NT2/D1 (cell line): ENCODE measurements around the gene GLT8D1.
"Not testable (repeated sequence)": the region's sequence is repeated elsewhere in the genome, so short reads cannot be mapped to it uniquely, and the experiment has no call there.

Experiments used
- SUZ12 ChIP-seq: IDR thresholded peaks from 2 replicates; pipeline ENCODE4 v1.6.1; 2011; ENCODE audit not compliant: insufficient read length, insufficient read depth; ENCODE audit errors: extremely low read depth
- ZNF274 ChIP-seq: IDR thresholded peaks from 2 replicates; pipeline ENCODE4 v1.6.1; 2011; ENCODE audit warnings: mild to moderate bottlenecking, low read depth, low read length

DNA sequence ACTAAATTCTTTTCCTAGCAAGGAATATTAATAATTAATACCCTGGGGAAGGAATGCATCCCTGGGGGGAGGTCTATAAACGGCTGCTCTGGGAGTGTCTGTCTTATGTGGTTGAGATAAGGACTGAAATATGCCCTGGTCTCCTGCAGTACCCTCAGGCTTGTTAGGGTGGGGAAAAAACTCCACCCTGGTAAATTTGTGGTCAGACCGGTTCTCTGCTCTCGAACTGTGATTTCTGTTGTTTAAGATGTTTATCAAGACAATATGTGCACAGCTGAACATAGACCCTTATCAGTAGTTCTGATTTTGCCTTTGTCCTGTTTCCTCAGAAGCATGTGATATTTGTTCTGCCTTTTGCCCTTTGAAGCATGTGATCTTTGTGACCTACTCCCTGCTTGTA, 23.2 kb upstream of the GLT8D1 start:
- TF ChIP-seq SUZ12, ZNF274: not testable (repeated sequence)
